Spleen (tissue), 11 donors: ENCODE data around the gene HSPB1. TPM values are rescaled to one million over a fixed set of nuclear protein-coding genes. Genes with fewer than 3 reads are reported as not detected.
A peak's percentile ranks its signal among the peaks of the same experiment; 100 is the strongest.

Experiments used
- DNase-seq: peaks from one replicate; pipeline ENCODE4 v3.0.0-alpha.2; 2020
- H3K27ac ChIP-seq, 8 donors: fragments of 200-600 bp; sonication (generic) in 7 of 8; 1 replicate in 4 of 8; 2 replicates in 4 of 8; pipeline versions ENCODE4 v1.5.0 to v1.8.0; 2016 to 2021; ENCODE audit warnings: inconsistent platforms in 4 of 8, mild to moderate bottlenecking in 4 of 8, moderate library complexity in 1 of 8
- H3K27me3 ChIP-seq, 7 donors: fragments of 200-600 bp; sonication (generic) in 6 of 7; replicated peaks in 1 of 7; 1 replicate in 4 of 7; 2 replicates in 3 of 7; pipeline versions ENCODE4 v1.5.0 to v1.8.0; 2016 to 2021; ENCODE audit warnings: inconsistent platforms in 3 of 7, mild to moderate bottlenecking in 1 of 7
- H3K36me3 ChIP-seq, 6 donors: fragments of 200-600 bp; sonication (generic) in 5 of 6; 1 replicate in 4 of 6; 2 replicates in 2 of 6; pipeline versions ENCODE4 v1.5.0 to v1.8.0; 2016 to 2021; ENCODE audit warnings: inconsistent platforms in 2 of 6
- H3K4me1 ChIP-seq, 6 donors: fragments of 200-600 bp; sonication (generic) in 5 of 6; 1 replicate in 3 of 6; 2 replicates in 3 of 6; pipeline versions ENCODE4 v1.5.0 to v1.8.0; 2016 to 2021; ENCODE audit warnings: inconsistent platforms in 3 of 6
- H3K4me3 ChIP-seq, 8 donors: fragments of 200-600 bp; sonication (generic) in 7 of 8; 1 replicate in 4 of 8; 2 replicates in 4 of 8; pipeline versions ENCODE4 v1.5.0 to v1.8.0; 2016 to 2021; ENCODE audit warnings: inconsistent platforms in 4 of 8, mild to moderate bottlenecking in 4 of 8, moderate library complexity in 2 of 8
- H3K9me3 ChIP-seq, 8 donors: fragments of 200-600 bp; sonication (generic) in 7 of 8; 1 replicate in 4 of 8; 2 replicates in 4 of 8; pipeline versions ENCODE4 v1.5.0 to v1.8.0; 2016 to 2021; ENCODE audit warnings: inconsistent platforms in 4 of 8
- CTCF ChIP-seq, 11 experiments: fragments of 200-600 bp in 7 of 11; fragments of 450-650 bp in 4 of 11; sonication (generic) in 4 of 11; IDR thresholded peaks in 8 of 11; conservative IDR thresholded peaks in 3 of 11; 1 replicate in 7 of 11; 2 replicates in 4 of 11; pipeline versions ENCODE4 v1.4.0 to v1.8.0; 2016 to 2021; ENCODE audit warnings: antibody characterized with exemption in 11 of 11, inconsistent platforms in 4 of 11, mild to moderate bottlenecking in 1 of 11
- POLR2A ChIP-seq, 3 donors: fragments of 450-650 bp; IDR thresholded peaks; one replicate each; pipeline ENCODE4 v1.5.1; 2017; ENCODE audit warnings: antibody characterized with exemption in 3 of 3, mild to moderate bottlenecking in 1 of 3
- POLR2AphosphoS5 ChIP-seq, 3 donors: sonication (generic); formaldehyde crosslinking; IDR thresholded peaks; one replicate each; pipeline ENCODE4 v1.5.1; 2017; ENCODE audit warnings: antibody characterized with exemption in 3 of 3
- WGBS, 5 donors: extraction: QIAGEN DNeasy Blood & Tissue Kit in 3 of 5; methylation state at CpG; one replicate each; pipeline versions ENCODE4 v1.1.5 to v1.1.7; 2013 to 2018; 5-methylcytosine and 5-hydroxymethylcytosine counted together
- intact Hi-C: fragments of 100-400 bp; cut with DNase I; formaldehyde crosslinking; loops from one replicate; pipeline ENCODE4 v1.15.0; 2023; ENCODE audit warnings: low total_unique reads
- polyA plus RNA-seq, 3 donors: library from polyadenylated mRNA; stranded (reverse); fragments of 200-250 nt; gene quantifications; one replicate each; pipeline ENCODE4 v1.2.1, GENCODE V29; 2013
- total RNA-seq, 7 donors: library from RNA; depleted of rRNA in 3 of 7; stranded (reverse); fragments of >200 nt in 3 of 7; fragmentation: NEBNext Ultra II Directional in 4 of 7; extraction: Animal tissue kit (Norgen Biotek cat#: 25700) in 4 of 7; gene quantifications; one replicate each; pipeline versions ENCODE4 v1.1.0 to v1.2.1, GENCODE V29; 2016 to 2021
- donor health status: healthy with polysubstance abuse.
- donor health status: DM: no; HTN: no; CAD: no; lungs with moderate emphysema.
- donor health status: DM: no; HTN: no; CAD: no.
- donor health status: Bipolar disorder and iron deficiency.
- donor health status: healthy.
- donor health status: DM: no; HTN: no; CAD: no.
- donor health status: DM: yes; HTN: yes; CAD: no.

Gene HSPB1
- total and polyA plus RNA-seq, 10 donors, result 56.5 to 227 (median 137) TPM

GRCh38 chr7:76342222-76342621 lies 39.7 kb downstream of the HSPB1 start:
- no peak for DNase-seq
- peak overlapping the region in 3 of 8 donors; percentile 1 to 28 (median 6) for H3K27ac ChIP-seq
- TF ChIP-seq POLR2A (IDR thresholded peaks at IDR 0.05) (no peak), POLR2AphosphoS5 (IDR thresholded peaks at IDR 0.05) (no peak), CTCF (IDR thresholded peaks at IDR 0.05 in 8 of 11, conservative IDR thresholded peaks at IDR 0.05 in 3 of 11) (no peak)
- H3K27me3 ChIP-seq, result no peaks in the 10 kb centered on the region
- no peak overlapping the region for H3K4me3 ChIP-seq
- H3K36me3 ChIP-seq, result peaks cover 3 to 91% (median 35%) of the 10 kb centered on the region in 6 donors
- WGBS, 5 donors, result 62 to 85% (median 74%) methylated on average over 5 of the region's 5 CpGs
- H3K9me3 ChIP-seq, result no peaks in the 10 kb centered on the region
- intact Hi-C loops, result no loop called here
- H3K4me1 ChIP-seq, result peaks cover 20 to 93% (median 54%) of the 10 kb centered on the region in 6 donors

DNA sequence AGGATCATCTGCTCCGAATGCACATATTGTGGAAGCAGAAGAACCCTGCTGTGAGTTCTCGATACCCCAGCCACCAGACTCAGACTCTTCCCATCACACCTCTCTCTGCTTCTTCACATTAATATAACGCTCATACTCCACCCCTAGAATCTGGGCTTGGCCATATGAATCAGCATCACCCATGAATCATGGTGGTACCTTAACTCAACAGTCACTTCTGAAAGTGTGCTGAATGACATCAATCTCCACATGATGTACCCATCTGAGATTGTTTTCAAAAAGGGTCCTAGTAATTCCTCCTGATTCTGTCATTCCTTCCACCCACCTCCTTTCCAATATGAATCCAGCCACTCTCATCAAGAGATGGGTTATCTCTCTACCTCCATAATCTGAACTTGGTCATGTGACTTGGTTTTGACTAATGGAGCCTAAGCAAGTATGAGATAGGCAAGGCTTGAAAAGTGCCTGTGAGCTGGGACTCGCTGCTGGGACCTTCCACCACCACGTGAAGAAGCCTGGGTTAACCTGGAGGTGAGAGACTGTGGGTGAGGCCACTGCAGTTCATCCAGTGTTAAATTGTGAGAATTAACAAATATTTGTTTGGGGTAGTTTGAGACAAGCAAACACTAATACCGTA lies 40.9 kb downstream of the HSPB1 start:
- peaks cover 3 to 95% (median 36%) of the 10 kb centered on the region in 6 donors for H3K36me3 ChIP-seq

GRCh38 chr7:76343931-76344321 lies 41.5 kb downstream of the HSPB1 start:
- Histone ChIP-seq H3K4me3 (no peak overlapping the region), H3K9me3 (no peaks in the 10 kb centered on the region), H3K4me1 (peaks cover 24 to 93% (median 56%) of the 10 kb centered on the region in 6 donors), H3K27ac (peak overlapping the region in 1 of 8 donors; percentile 2), H3K36me3 (peaks cover 3 to 99% (median 38%) of the 10 kb centered on the region in 6 donors), H3K27me3 (no peaks in the 10 kb centered on the region)
- WGBS, 5 donors, result 94 to 98% (median 96%) methylated on average over 6 of the region's 6 CpGs
- TF ChIP-seq POLR2AphosphoS5 (IDR thresholded peaks at IDR 0.05) (no peak), CTCF (IDR thresholded peaks at IDR 0.05 in 8 of 11, conservative IDR thresholded peaks at IDR 0.05 in 3 of 11) (no peak), POLR2A (IDR thresholded peaks at IDR 0.05) (no peak)
- no peak for DNase-seq
- intact Hi-C loops, result no loop called here

More for the DNA sequence above, 40.9 kb downstream of the HSPB1 start:
- Histone ChIP-seq H3K27me3 (no peaks in the 10 kb centered on the region), H3K4me1 (peaks cover 28 to 93% (median 58%) of the 10 kb centered on the region in 6 donors), H3K9me3 (no peaks in the 10 kb centered on the region), H3K4me3 (no peak overlapping the region), H3K27ac (peak overlapping the region in 1 of 8 donors; percentile 2)
- DNase-seq, result no peak
- WGBS, 5 donors, result 88 to 97% (median 94%) methylated on average over 6 of the region's 6 CpGs
- TF ChIP-seq POLR2A (IDR thresholded peaks at IDR 0.05) (no peak), CTCF (IDR thresholded peaks at IDR 0.05 in 8 of 11, conservative IDR thresholded peaks at IDR 0.05 in 3 of 11) (no peak), POLR2AphosphoS5 (IDR thresholded peaks at IDR 0.05) (no peak)
- intact Hi-C loops, result no loop called here

- intact Hi-C loops, result no loop called here
- H3K27me3 ChIP-seq, result no peaks in the 10 kb centered on the region
- TF ChIP-seq CTCF (IDR thresholded peaks at IDR 0.05 in 8 of 11, conservative IDR thresholded peaks at IDR 0.05 in 3 of 11), result no peak
- no peak for TF ChIP-seq POLR2A (IDR thresholded peaks at IDR 0.05)
- peak in 1 of 3 donors; percentile 46 for TF ChIP-seq POLR2AphosphoS5 (IDR thresholded peaks at IDR 0.05)
- H3K36me3 ChIP-seq, result peaks cover 3 to 99% (median 48%) of the 10 kb centered on the region in 6 donors
- peaks cover 16 to 90% (median 58%) of the 10 kb centered on the region in 6 donors for H3K4me1 ChIP-seq
- DNase-seq, result no peak
- WGBS, 5 donors, result 62 to 79% (median 71%) methylated on average over 6 of the region's 6 CpGs
- peak overlapping the region; percentile 30 to 83 (median 70) for H3K27ac ChIP-seq
- no peaks in the 10 kb centered on the region for H3K9me3 ChIP-seq
- H3K4me3 ChIP-seq, result no peak overlapping the region
Measured at GRCh38 chr7:76346097-76346496, 43.6 kb downstream of the HSPB1 start.
